NCI-H524 treated with DMSO at 0.1 percent for 48 hours (cell line): ENCODE results near the gene CASKIN2.

Experiments
- DNase-seq: peaks from one replicate; lab custom pipeline; 2025; lab: John Stamatoyannopoulos, UW

Gene CASKIN2

DNA sequence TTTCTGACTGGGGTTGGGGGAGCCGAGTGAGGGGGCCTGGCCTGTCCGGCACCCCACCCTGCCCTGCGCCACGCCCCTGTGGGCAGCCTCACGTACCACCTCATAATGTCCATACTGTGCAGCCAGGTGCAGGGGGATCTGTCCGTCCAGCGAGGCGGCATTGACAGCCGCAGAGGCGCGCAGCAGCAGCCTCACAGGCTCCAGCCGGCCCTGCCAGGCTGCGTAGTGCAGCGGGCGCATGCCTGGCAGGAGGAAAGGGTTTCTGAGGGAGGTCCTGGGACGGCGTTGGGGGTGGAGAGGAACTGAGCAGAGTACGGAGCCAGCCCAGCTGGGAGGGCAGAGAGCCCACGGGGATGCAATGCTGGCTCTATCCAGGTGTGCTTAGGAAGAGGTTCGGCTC, 8.4 kb downstream of the CASKIN2 start:
- no peak for DNase-seq

DNA sequence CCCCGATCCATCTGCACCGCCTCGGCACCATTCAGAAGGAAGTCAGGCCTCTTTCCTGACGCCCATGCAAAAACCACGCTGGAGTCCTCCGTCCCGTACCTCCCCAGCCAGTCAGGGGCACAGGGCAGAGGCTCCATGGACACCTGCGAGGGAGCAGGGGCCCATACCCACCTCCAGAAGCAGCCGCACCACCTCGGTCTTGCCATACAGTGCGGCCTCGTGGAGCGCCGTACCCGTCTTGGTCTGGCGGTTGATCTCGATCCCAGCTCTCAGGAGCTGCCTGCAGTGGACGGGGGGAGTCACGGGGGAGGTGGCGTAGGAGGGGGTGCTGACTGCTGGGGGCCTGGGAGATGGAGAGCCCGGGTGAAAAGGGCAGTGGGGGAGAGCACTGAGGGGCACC, 9.2 kb downstream of the CASKIN2 start:
- DNase-seq = no peak

DNA sequence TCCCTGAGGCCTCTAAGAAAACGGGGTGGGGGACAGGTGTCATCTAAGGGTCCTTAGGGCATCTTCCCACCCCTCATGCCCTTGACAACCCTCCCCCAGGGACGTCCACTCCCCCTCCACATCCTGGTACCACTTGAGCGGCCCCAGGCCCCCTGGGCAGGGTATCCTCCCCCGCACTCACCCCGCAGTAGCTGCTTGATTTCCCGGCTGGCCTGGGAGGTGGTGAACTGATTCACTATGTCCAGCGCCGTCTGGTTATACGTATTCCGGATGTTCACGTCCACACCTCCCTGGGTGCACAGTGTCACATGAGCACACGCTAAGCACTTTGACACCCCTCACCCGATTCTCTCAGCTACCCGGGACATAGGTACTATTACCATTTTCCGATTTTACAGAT, 9.7 kb downstream of the CASKIN2 start:
- DNase-seq = no peak

DNA sequence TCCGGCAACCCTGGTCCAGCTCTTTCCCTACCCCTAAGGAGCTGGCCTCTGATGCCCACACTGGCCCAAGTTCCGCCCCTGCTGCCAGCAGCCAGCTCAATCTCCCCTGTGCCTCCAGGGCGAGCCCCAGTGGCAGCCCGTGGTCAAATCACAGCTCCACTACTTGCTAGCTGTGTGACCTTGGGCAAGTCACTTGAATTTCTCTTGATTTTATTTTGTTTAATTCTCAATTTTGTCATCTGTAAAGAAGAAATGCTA, 10.3 kb downstream of the CASKIN2 start:
- no peak for DNase-seq

DNA sequence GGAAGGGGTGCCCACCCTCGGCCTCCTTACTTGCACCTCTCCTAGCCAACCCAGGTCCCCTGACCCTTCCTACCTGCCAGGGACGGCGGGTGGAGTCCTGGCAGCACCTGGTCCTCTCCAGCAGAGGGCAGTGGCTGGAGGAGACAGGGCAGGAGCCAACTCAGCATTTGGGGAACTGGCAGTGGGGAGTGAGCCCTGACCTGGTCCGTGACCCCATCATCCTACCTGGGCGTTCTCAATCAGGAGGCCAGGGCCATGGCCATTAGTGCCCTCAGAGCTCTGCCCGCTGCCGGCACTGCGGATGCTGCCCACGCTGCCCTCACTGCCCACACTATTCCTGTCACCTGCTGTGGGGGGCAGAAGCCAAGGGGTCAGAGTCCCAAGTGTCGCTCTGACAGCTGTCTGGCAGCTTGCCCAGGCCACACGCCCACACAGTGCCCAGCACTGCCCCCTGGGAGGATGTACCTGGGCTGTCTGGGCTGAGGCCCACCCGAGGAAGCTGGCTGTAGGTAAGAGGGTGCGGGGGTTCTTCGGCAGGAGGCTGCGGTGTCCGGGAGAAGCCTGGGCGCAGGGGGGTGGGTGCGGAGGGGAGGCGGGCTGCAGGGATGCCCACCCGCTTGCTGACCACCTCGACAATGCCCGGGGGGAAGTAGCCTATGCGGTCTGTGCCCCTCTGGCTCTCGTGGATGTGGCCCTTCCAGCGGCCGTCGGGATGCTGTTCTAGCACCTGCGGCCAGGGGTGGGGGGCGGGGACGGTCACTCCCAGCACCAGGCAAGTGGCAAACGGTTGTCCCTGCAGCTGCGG, 10.8 kb downstream of the CASKIN2 start:
- DNase-seq = no peak

DNA sequence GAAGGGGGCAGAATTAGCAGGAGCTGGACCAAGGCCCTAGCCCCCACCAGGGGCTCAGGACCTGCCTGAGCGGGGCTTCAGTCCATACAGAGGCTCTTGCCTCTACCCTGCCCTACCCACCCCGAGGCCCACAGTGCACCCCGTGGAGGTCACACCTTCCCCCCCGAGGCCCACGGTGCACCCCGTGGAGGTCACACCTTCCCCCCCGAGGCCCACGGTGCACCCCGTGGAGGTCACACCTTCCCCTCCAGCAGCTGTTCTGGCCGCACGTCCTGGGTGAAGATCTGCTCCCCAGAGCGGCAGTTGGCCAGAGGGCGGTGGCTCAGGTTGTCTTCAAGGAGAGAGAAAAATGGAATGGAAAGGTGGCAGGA, 11.4 kb downstream of the CASKIN2 start:
- DNase-seq = no peak

GRCh38 chr17:75503337-75503950, 11.9 kb downstream of the CASKIN2 start:
- DNase-seq = no peak

- DNase-seq = no peak
Observed at GRCh38 chr17:75502721-75503329, 12.5 kb downstream of the CASKIN2 start.

GRCh38 chr17:75502072-75502720, 13.1 kb downstream of the CASKIN2 start:
- DNase-seq = no peak

- no peak for DNase-seq
Observed at GRCh38 chr17:75501378-75502071, 13.8 kb downstream of the CASKIN2 start.

DNA sequence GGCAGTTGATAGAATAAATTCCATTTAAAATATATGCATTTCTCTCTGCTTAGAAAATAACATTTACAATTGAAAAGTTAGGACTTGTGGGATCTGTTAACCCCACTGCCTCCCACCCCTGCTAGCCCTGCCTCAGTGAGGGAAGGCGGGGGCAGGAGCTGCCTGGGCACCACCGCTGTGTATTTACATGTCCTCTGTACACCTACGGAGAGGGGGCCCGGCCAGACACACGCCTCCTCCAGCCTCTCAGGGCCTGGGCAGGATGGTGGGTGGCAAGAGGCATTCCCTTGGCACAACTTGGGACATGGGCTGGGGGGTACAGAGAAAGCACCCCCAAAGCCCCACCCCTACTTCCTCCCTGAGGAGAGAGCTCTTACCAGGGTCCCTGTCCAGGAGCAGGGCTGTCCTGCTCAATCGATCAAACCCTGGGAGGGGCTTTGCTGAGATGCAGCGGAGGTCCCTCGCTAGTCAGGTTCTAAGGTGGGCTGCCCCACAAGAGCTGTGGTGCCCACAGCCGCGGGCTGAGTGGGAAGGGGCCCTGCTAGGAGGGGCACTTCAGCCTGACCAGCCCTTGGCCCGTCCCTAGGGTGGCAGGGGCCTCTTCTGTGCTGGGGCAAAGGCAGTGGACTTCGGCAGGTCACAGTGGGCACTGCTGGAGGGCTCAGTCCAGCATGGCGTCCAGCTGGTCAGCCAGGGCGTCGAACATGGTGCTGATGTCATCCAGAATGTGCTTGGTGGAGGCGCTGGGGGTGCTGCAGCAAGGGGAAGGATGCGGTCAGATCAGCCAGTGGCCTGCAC, 14.7 kb downstream of the CASKIN2 start:
- no peak for DNase-seq

DNA sequence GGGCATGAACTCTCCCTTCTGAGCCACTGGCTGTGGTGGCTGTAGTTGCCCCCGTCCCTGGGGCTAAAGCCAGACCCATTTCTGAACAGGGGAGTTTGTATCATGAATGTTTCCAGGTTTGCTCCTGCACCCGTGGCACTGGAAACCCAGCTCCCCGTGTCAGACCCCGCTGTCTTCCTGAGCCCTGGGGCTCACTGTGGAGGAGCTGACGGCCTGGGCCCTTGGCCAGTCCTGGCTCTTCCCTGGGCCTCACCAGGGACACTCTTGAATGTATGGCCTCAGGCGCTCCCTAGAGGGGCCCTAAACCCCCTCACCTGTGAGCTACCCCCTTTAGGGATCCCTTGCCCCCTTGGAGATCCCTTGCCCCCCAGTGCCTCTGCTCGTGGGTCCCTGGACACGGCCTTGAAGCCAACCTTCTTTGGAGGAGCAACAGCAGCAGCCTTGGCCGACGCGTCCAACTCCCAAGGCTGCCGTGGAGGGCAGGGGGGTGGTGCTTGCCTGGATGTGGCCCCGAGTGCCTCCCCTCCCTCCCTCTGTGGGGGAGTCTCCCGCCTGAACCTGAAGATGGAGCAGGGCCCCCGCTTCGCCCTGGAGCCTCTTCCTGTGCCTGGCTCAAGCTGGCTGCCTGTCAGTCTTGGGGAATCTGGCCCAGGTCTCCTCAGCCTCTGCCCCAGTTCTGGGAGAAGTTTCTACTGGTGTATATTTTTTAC, 15.9 kb downstream of the CASKIN2 start:
- no peak for DNase-seq

DNA sequence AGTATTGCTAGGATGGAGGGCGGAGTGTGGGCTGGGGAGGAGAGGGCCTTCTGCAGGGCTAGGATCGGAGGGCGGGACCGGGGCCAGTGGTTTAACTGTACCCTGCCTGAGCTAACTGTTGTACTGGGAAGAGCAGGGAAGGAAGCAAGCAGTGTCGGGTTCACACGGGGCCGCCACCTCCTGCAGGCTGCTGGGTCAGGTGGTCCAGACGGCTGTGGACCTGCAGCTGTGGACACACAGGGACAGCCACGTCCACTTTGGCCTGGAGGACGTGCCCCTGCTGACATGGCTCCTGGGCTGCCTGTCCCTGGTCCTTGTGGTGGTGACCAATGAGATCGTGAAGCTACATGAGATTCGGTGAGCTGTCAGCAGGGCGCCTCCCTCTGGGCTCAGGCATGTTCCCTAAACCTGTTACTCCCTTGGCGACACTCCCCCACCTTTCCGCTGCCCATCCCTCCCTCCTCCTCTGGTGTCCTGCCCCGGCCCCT, 16.6 kb downstream of the CASKIN2 start:
- no peak for DNase-seq

- no peak for DNase-seq
Observed at GRCh38 chr17:75498039-75498725, 17.2 kb downstream of the CASKIN2 start.

- DNase-seq = no peak
Observed at GRCh38 chr17:75496005-75496404, 19.3 kb downstream of the CASKIN2 start.

GRCh38 chr17:75494326-75494877, 20.9 kb downstream of the CASKIN2 start:
- DNase-seq = no peak

DNA sequence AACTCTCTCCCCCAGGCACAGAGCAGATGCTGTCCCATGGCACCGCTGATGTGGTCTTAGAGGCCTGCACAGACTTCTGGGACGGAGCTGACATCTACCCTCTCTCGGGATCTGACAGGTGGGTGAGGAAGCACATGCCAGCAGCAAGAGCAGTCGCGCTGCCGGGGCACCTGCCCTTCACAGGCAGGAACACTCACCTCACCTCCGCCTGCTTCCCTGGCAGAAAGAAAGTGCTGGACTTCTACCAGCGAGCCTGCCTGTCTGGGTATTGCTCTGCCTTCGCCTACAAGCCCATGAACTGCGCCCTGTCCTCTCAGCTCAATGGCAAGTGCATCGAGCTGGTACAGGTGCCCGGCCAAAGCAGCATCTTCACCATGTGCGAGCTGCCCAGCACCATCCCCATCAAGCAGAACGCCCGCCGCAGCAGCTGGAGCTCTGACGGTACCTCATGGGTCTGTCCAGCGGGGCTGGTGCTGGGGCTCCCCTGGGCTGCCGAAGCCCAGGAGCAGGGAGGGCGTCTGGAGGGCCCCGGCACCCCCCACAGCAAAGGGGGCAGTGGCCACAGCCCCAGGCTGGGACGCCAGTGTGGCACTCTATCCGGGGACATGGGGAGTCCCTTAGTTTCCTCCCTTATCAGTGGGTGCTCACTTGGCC, 21.7 kb downstream of the CASKIN2 start:
- no peak for DNase-seq

GRCh38 chr17:75492555-75493168, 22.7 kb downstream of the CASKIN2 start:
- DNase-seq = no peak

- no peak for DNase-seq
Observed at GRCh38 chr17:75491680-75492079, 23.7 kb downstream of the CASKIN2 start.
